ENCODE results near the gene IRAK3. TPM values are rescaled to one million over a fixed set of nuclear protein-coding genes. Genes with fewer than 3 reads are reported as not detected.

Gene IRAK3
- total RNA-seq, 4 donors from 2014 or later: 4.3 to 7.8 (median 5.4) TPM

DNA sequence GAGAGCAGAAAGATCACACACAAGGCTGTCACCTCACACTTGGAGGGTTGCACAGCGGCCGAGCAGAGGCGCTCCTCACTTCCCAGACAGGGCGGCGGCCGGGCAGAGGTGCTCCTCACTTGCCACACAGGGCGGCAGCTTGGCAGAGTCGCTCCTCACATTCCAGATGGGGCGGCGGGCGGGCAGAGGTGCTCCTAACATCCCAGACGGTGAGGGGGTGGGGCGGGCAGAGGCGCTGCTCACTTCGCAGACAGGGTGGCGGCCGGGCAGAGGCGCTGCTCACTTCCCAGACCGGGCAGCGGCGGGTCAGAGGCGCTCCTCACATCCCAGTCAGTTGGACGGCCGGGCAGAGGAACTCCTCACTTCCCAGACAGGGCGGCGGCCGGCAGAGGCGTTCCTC is 28.3 kb upstream of the IRAK3 start:
- no peak overlapping the region for H3K4me3 ChIP-seq
- peaks cover 0 to 6% (median 0%) of the 10 kb centered on the region in 3 donors for H3K9me3 ChIP-seq
- intact Hi-C loops (cut with DNase I; ENCODE audit: low total_unique reads) (loop anchor here (10.0 kb wide), 1 partner anchor 144 kb away; the partner anchor contains the start of gene HELB), in situ Hi-C loops (cut with MboI; ENCODE audit: low sequenced_read_pairs in 4 of 4) (loop anchor here in 1 of 4 donors (25.0 kb wide), 1 partner anchor 152 kb away; the partner anchor contains the start of gene HELB)
- TF ChIP-seq POLR2A (IDR thresholded peaks at IDR 0.05) (no peak), CTCF (IDR thresholded peaks at IDR 0.05 in 4 of 5, conservative IDR thresholded peaks at IDR 0.05 in 1 of 5) (no peak)
- no peaks in the 10 kb centered on the region for H3K4me1 ChIP-seq
- H3K27me3 ChIP-seq: no peaks in the 10 kb centered on the region
- no peak overlapping the region for H3K27ac ChIP-seq
- no peak for DNase-seq
- no peak for ATAC-seq
- H3K36me3 ChIP-seq: peaks cover 0 to 15% of the 10 kb centered on the region in 2 donors

DNA sequence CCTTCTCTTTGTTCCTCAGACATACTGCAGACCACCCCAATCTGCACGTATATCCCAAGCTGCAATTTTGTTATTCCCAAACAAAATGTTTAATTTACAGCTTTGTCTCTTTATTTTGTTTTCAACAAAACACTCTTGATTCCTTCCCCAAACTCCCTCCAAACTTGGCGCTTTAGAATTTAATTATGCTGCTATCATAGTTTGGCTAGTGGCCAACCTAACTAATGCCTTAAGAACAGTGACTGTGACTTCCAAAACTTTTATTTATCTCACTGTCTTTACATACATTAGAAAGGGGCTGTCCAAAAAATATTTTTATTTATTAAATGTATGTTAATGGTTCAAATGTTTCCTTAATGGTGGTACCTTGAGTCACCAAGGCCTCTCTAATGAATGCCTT is 26.3 kb upstream of the IRAK3 start:
- Histone ChIP-seq H3K27ac (no peak overlapping the region), H3K4me1 (peaks cover 3 to 12% of the 10 kb centered on the region in 2 donors)
- no peak for DNase-seq

DNA sequence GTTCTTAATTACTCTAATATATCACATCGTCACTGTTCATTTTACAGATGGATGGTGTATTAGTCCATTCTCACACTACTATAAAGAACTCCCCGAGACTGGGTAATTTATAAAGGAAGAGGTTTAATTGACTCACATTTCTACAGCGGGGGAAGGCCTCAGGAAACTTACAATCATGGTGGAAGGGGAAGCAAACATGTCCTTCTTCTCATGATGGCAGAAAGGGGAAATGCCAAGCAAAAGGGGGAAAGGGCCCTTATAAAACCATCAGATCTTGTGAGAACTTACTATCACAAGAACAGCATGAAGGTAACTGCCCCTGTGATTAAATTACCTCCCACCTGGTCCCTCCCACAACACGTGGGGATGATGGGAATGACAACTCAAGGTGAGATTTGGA is 25.7 kb upstream of the IRAK3 start:
- Histone ChIP-seq H3K36me3 (peaks cover 0 to 15% of the 10 kb centered on the region in 2 donors), H3K4me1 (peaks cover 9 to 17% of the 10 kb centered on the region in 2 donors), H3K27ac (no peak overlapping the region), H3K27me3 (no peaks in the 10 kb centered on the region), H3K9me3 (peaks cover 0 to 6% (median 0%) of the 10 kb centered on the region in 3 donors), H3K4me3 (no peak overlapping the region)
- TF ChIP-seq POLR2A (IDR thresholded peaks at IDR 0.05) (no peak), CTCF (IDR thresholded peaks at IDR 0.05 in 4 of 5, conservative IDR thresholded peaks at IDR 0.05 in 1 of 5) (no peak)
- intact Hi-C loops (cut with DNase I; ENCODE audit: low total_unique reads) (loop anchor here (10.0 kb wide), 1 partner anchor 142 kb away; the partner anchor contains the start of gene HELB), in situ Hi-C loops (cut with MboI; ENCODE audit: low sequenced_read_pairs in 4 of 4) (loop anchor here in 1 of 4 donors (25.0 kb wide), 1 partner anchor 149 kb away; the partner anchor contains the start of gene HELB)
- no peak for DNase-seq
- no peak for ATAC-seq

More for the DNA sequence above, 26.3 kb upstream of the IRAK3 start:
- TF ChIP-seq POLR2A (IDR thresholded peaks at IDR 0.05) (no peak), CTCF (IDR thresholded peaks at IDR 0.05 in 4 of 5, conservative IDR thresholded peaks at IDR 0.05 in 1 of 5) (no peak)
- Histone ChIP-seq H3K4me3 (no peak overlapping the region), H3K27me3 (no peaks in the 10 kb centered on the region), H3K36me3 (peaks cover 0 to 15% of the 10 kb centered on the region in 2 donors), H3K9me3 (peaks cover 0 to 6% (median 0%) of the 10 kb centered on the region in 3 donors)
- ATAC-seq: no peak
- intact Hi-C loops (cut with DNase I; ENCODE audit: low total_unique reads): loop anchor here (10.0 kb wide), 1 partner anchor 142 kb away; the partner anchor contains the start of gene HELB
- in situ Hi-C loops (cut with MboI; ENCODE audit: low sequenced_read_pairs in 4 of 4): loop anchor here in 1 of 4 donors (25.0 kb wide), 1 partner anchor 150 kb away; the partner anchor contains the start of gene HELB

DNA sequence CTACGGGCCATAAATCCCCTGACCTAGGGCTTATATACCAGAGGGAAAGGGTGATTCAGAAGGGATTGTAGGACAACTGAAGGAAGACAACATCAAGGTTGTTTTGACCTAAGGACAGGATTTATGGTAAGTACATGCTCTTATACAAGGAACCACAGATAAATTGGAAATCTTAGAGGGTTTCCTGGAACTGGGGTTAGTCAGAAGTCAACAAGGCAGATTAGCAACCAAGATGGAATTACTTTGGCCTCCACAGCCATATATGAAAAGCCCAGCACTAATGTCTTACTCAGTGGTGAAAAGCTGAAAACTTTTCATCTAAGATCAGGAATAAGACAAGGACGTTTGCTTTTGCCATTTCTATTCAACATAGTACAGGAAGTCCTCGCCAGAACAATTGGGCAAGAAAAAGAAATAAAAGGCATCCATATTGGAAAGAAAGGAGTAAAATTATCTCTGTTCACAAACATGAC is 24.6 kb upstream of the IRAK3 start:
- in situ Hi-C loops (cut with MboI; ENCODE audit: low sequenced_read_pairs in 4 of 4): loop anchor here in 1 of 4 donors (25.0 kb wide), 1 partner anchor 148 kb away; the partner anchor contains the start of gene HELB
- no peaks in the 10 kb centered on the region for H3K27me3 ChIP-seq
- TF ChIP-seq POLR2A (IDR thresholded peaks at IDR 0.05) (no peak), CTCF (IDR thresholded peaks at IDR 0.05 in 4 of 5, conservative IDR thresholded peaks at IDR 0.05 in 1 of 5) (no peak)
- peaks cover 12 to 23% of the 10 kb centered on the region in 2 donors for H3K4me1 ChIP-seq
- peaks cover 0 to 6% (median 0%) of the 10 kb centered on the region in 3 donors for H3K9me3 ChIP-seq
- ATAC-seq (no peak), DNase-seq (no peak)
- intact Hi-C loops (cut with DNase I; ENCODE audit: low total_unique reads): loop anchor here (10.0 kb wide), 1 partner anchor 140 kb away; the partner anchor contains the start of gene HELB
- no peak overlapping the region for H3K27ac ChIP-seq
- peaks cover 0 to 7% of the 10 kb centered on the region in 2 donors for H3K36me3 ChIP-seq
- H3K4me3 ChIP-seq: no peak overlapping the region

All from gastrocnemius medialis (tissue), 4 donors.